ENCODE data around the gene RNF213. TPM values are rescaled to one million over a fixed set of nuclear protein-coding genes. Genes with fewer than 3 reads are reported as not detected.

RNF213 gene
- total RNA-seq, 1 experiment from 2014 or later, result 179 TPM

DNA sequence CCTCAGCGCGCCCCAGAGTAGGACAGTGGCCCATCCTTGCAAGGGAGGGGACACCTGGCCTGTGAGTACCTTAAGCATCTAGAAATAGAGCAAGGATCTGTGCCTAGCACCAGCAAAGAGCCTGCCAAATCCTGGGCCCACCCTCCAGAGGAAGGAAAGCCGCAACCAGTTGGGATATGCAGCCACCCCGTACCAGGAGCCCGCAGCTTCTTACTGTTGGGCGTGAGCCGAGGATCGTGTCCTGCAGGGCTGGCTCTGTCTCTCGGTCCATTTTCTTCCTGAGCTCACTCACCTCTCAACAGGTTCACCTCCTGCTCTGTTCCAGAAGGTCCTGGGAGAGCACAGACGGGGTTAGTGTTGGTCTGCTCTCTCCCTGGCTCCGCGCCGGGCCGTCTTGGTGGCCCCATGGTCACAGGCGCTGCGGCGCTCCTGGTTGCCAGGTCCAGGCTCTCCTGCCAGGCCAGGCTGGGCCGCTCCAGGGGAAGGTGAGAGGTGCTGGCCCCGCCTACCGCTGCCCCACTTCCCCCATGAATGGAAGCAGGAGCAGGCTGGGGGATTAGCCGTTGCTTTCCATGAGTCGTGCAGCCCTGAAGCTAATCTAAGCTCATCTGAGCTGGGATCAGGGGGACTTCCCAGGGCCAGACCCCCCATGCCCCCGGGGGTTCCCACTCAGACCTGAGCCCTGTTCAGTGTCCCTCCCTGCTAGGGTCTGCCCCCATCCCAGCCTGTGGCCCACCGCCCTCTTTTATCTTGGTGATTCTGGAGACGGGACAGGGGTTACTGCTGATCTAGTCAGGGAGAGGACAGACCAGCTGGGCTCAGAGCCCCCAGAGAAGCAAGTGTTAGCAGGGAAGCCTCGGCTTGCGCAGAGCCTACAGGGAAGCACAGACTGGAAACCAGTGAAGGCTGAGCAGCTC lies 167.0 kb downstream of the RNF213 start:
- Histone ChIP-seq H3K4me2 (no peak overlapping the region), H3K36me3 (ENCODE audit: low read depth) (no peaks in the 10 kb centered on the region), H3K9me3 (ENCODE audit: insufficient read depth, low read depth) (no peaks in the 10 kb centered on the region), H2AFZ (no peak overlapping the region), H3K9me2 (ENCODE audit: insufficient read depth) (no peaks in the 10 kb centered on the region), H3K4me1 (replicated peaks; ENCODE audit: insufficient read depth) (no peaks in the 10 kb centered on the region), H4K20me1 (ENCODE audit: insufficient read depth) (no peaks in the 10 kb centered on the region), H3F3A (ENCODE audit: insufficient read depth, low read depth) (no peaks in the 10 kb centered on the region), H3K27ac (no peak overlapping the region), H3K27me3 (ENCODE audit: insufficient read depth, low read depth) (no peaks in the 10 kb centered on the region), H3K79me2 (ENCODE audit: low read depth) (no peaks in the 10 kb centered on the region), H3K4me3 (no peak overlapping the region)
- ChIA-PET POLR2A (ENCODE audit: unreplicated experiment) (interaction anchor here (0.7 kb wide), 1 partner anchor 23 kb away, joined by 3 read pairs; no protein-coding TSS in a partner anchor), CTCF (interaction anchor here (0.6 to 1.1 kb wide), 4 partner anchors 132 to 429 kb away, joined by 3 to 9 read pairs (median 3); no protein-coding TSS in a partner anchor)
- intact Hi-C loops (cut with micrococcal nuclease; ENCODE audit: unreplicated experiment), result loop anchor here (1.0 to 5.0 kb wide), 2 partner anchors 148 to 555 kb away; no protein-coding TSS in a partner anchor
- no TSS peak for BruUV-seq (replicated peaks)
- DNase-seq, result no peak
- TF ChIP-seq EZH2 (IDR thresholded peaks at IDR 0.05; ENCODE audit: low read depth) (no peak), CTCF (conservative IDR thresholded peaks at IDR 0.05) (no peak)

DNA sequence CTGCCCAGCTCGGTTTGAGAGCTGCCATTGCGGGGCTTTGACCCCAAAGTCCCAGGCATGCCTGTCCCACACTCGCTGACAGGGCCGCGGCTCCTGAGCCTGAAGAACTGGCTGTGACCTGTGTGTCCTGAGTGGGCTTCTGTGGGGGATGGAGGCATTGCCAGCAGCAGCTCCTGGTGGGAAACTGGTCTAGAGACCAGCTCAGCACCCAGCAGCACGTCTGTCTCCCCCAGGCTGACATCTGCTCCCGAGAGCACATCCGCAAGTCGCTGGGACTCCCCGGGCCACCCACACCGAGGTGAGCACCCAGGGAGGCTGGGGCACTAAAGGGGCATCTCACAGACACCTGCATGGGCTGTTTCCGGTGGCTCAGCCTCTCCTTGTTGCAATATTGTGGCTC lies 167.7 kb downstream of the RNF213 start:
- Histone ChIP-seq H2AFZ (no peak overlapping the region), H3K4me3 (no peak overlapping the region), H3K79me2 (ENCODE audit: low read depth) (no peaks in the 10 kb centered on the region), H3F3A (ENCODE audit: insufficient read depth, low read depth) (no peaks in the 10 kb centered on the region), H3K9me3 (ENCODE audit: insufficient read depth, low read depth) (no peaks in the 10 kb centered on the region), H3K27ac (no peak overlapping the region), H3K27me3 (ENCODE audit: insufficient read depth, low read depth) (no peaks in the 10 kb centered on the region), H3K36me3 (ENCODE audit: low read depth) (no peaks in the 10 kb centered on the region), H3K4me2 (no peak overlapping the region), H3K4me1 (replicated peaks; ENCODE audit: insufficient read depth) (no peaks in the 10 kb centered on the region), H3K9me2 (ENCODE audit: insufficient read depth) (no peaks in the 10 kb centered on the region), H4K20me1 (ENCODE audit: insufficient read depth) (no peaks in the 10 kb centered on the region)
- TF ChIP-seq EZH2 (IDR thresholded peaks at IDR 0.05; ENCODE audit: low read depth) (no peak), CTCF (conservative IDR thresholded peaks at IDR 0.05) (no peak)
- ChIA-PET CTCF (no interaction called here), POLR2A (ENCODE audit: unreplicated experiment) (no interaction called here)
- BruUV-seq (replicated peaks), result no TSS peak
- intact Hi-C loops (cut with micrococcal nuclease; ENCODE audit: unreplicated experiment), result loop anchor here (5.0 kb wide), 1 partner anchor 554 kb away; no protein-coding TSS in a partner anchor
- DNase-seq, result no peak

DNA sequence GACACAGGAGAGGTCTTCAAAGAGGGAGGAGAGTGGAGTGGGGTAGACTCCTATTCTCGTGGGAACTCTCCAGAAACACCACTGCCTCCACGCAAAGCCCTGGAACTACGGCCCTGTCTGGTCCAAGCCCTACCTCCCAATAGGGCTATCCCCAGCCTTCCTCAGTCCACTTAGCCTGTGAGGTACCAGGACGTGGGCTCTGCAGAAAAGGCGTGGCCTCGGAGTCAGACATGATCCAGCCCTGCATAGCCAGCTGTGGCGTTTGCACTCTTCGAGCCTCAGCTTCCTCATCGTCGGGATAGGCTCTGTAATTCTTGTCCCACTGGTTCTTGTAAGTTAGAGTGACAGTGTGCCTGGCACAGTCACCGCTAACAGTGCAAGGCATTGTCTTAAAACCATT lies 168.1 kb downstream of the RNF213 start:
- H3K4me1 ChIP-seq (replicated peaks; ENCODE audit: insufficient read depth), result no peaks in the 10 kb centered on the region
- intact Hi-C loops (cut with micrococcal nuclease; ENCODE audit: unreplicated experiment), result loop anchor here (5.0 kb wide), 1 partner anchor 554 kb away; no protein-coding TSS in a partner anchor
- CTCF ChIA-PET, result no interaction called here
- no peaks in the 10 kb centered on the region for H3F3A ChIP-seq (ENCODE audit: insufficient read depth, low read depth)
- POLR2A ChIA-PET (ENCODE audit: unreplicated experiment), result no interaction called here
- no TSS peak for BruUV-seq (replicated peaks)
- no peaks in the 10 kb centered on the region for H3K9me3 ChIP-seq (ENCODE audit: insufficient read depth, low read depth)
- no peak overlapping the region for H3K27ac ChIP-seq
- TF ChIP-seq EZH2 (IDR thresholded peaks at IDR 0.05; ENCODE audit: low read depth), result no peak
- no peak for TF ChIP-seq CTCF (conservative IDR thresholded peaks at IDR 0.05)
- H3K9me2 ChIP-seq (ENCODE audit: insufficient read depth), result no peaks in the 10 kb centered on the region
- H3K79me2 ChIP-seq (ENCODE audit: low read depth), result no peaks in the 10 kb centered on the region
- H3K4me2 ChIP-seq, result no peak overlapping the region
- DNase-seq, result no peak
- no peaks in the 10 kb centered on the region for H4K20me1 ChIP-seq (ENCODE audit: insufficient read depth)
- H3K36me3 ChIP-seq (ENCODE audit: low read depth), result no peaks in the 10 kb centered on the region
- no peak overlapping the region for H3K4me3 ChIP-seq
- H3K27me3 ChIP-seq (ENCODE audit: insufficient read depth, low read depth), result no peaks in the 10 kb centered on the region
- no peak overlapping the region for H2AFZ ChIP-seq

Measured in PC-9 (cell line).